ENCODE data around the gene IPCEF1. TPM values are rescaled to one million over a fixed set of nuclear protein-coding genes. Genes with fewer than 3 reads are reported as not detected.

Gene IPCEF1
- total RNA-seq, 5 donors from 2014 or later (not counting 1 experiment from before 2014, with no cell fraction given) = 57.6 to 132 (median 69.4) TPM

- no peak for ATAC-seq (replicated peaks in 1 of 4)
- no peaks in the 10 kb centered on the region for H3K4me1 ChIP-seq (ENCODE audit: control insufficient read depth in 1 of 2, extremely low read depth in 1 of 2, insufficient read depth in 2 of 2, low read length in 2 of 2)
- peaks cover 0 to 5% of the 10 kb centered on the region in 2 experiments for H3K27me3 ChIP-seq (replicated peaks in 1 of 2; ENCODE audit: control insufficient read depth in 2 of 2, extremely low read depth in 1 of 2, insufficient read depth in 2 of 2, low read length in 1 of 2)
- H3K36me3 ChIP-seq (ENCODE audit: control insufficient read depth in 2 of 2, extremely low read depth in 1 of 2, insufficient read depth in 1 of 2, low read length in 1 of 2) = no peaks in the 10 kb centered on the region
- H3K27me3 Mint-ChIP-seq = peaks cover 9 to 14% of the 10 kb centered on the region in 2 donors
- H3K4me1 Mint-ChIP-seq = no peaks in the 10 kb centered on the region
- no peak overlapping the region for H3K4me3 ChIP-seq (ENCODE audit: control insufficient read depth in 1 of 2, extremely low read depth in 1 of 2, low read length in 1 of 2)
- H3K9me3 Mint-ChIP-seq = peaks cover 4 to 15% (median 13%) of the 10 kb centered on the region in 3 donors
- H3K9me3 ChIP-seq = no peaks in the 10 kb centered on the region
- no peak overlapping the region for H3K4me3 Mint-ChIP-seq
- no peak overlapping the region for H3K27ac Mint-ChIP-seq
- DNase-seq = no peak
- ChIA-PET CTCF (no interaction called here), POLR2A (no interaction called here)
- no peak overlapping the region for H3K27ac ChIP-seq (ENCODE audit: low read length)
- H3K36me3 Mint-ChIP-seq = no peaks in the 10 kb centered on the region
- 86% methylated on average over 2 of the region's 5 CpGs for whole genome bisulfite sequencing (ENCODE audit: insufficient coverage)
Observed at GRCh38 chr6:154386848-154387717, 30.5 kb upstream of the IPCEF1 start.

- H3K4me3 ChIP-seq (ENCODE audit: control insufficient read depth in 1 of 2, extremely low read depth in 1 of 2, low read length in 1 of 2) = no peak overlapping the region
- no peaks in the 10 kb centered on the region for H3K36me3 ChIP-seq (ENCODE audit: control insufficient read depth in 2 of 2, extremely low read depth in 1 of 2, insufficient read depth in 1 of 2, low read length in 1 of 2)
- no peak for DNase-seq
- H3K4me1 ChIP-seq (ENCODE audit: control insufficient read depth in 1 of 2, extremely low read depth in 1 of 2, insufficient read depth in 2 of 2, low read length in 2 of 2) = no peaks in the 10 kb centered on the region
- Mint-ChIP-seq H3K4me3 (no peak overlapping the region), H3K27ac (no peak overlapping the region), H3K36me3 (no peaks in the 10 kb centered on the region), H3K4me1 (no peaks in the 10 kb centered on the region), H3K27me3 (peaks cover 4 to 5% of the 10 kb centered on the region in 2 donors), H3K9me3 (peaks cover 2 to 9% (median 9%) of the 10 kb centered on the region in 3 donors)
- H3K27me3 ChIP-seq (replicated peaks in 1 of 2; ENCODE audit: control insufficient read depth in 2 of 2, extremely low read depth in 1 of 2, insufficient read depth in 2 of 2, low read length in 1 of 2) = peaks cover 0 to 5% of the 10 kb centered on the region in 2 experiments
- no CpG with 5 or more reads among the region's 2 CpGs for WGBS (ENCODE audit: insufficient coverage)
- CTCF ChIA-PET = no interaction called here
- ATAC-seq (replicated peaks in 1 of 4) = no peak
- H3K9me3 ChIP-seq = no peaks in the 10 kb centered on the region
- POLR2A ChIA-PET = no interaction called here
- no peak overlapping the region for H3K27ac ChIP-seq (ENCODE audit: low read length)
Observed at GRCh38 chr6:154384191-154384590, 27.6 kb upstream of the IPCEF1 start.

DNA sequence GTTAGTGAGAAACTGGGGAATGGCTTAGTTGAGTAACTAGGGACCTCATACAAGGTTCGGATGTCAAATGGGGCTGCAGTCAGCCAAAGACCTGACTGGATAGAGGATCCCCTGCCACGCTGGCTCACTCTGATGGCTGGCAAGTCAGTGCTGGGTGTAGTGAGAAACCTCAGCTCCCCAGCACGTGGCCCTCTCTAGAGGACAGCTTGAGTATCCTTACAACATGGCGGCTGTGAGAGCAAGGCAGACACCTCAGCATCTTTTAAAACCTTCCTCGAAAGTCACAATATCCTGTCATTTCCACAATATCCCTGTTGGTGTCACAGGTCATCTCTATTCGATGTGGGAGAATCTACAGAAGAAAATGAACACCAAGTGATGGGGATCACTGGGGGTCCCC is 26.7 kb upstream of the IPCEF1 start:
- Histone ChIP-seq H3K4me1 (ENCODE audit: control insufficient read depth in 1 of 2, extremely low read depth in 1 of 2, insufficient read depth in 2 of 2, low read length in 2 of 2) (no peaks in the 10 kb centered on the region), H3K36me3 (ENCODE audit: control insufficient read depth in 2 of 2, extremely low read depth in 1 of 2, insufficient read depth in 1 of 2, low read length in 1 of 2) (no peaks in the 10 kb centered on the region), H3K4me3 (ENCODE audit: control insufficient read depth in 1 of 2, extremely low read depth in 1 of 2, low read length in 1 of 2) (no peak overlapping the region), H3K27ac (ENCODE audit: low read length) (no peak overlapping the region), H3K9me3 (no peaks in the 10 kb centered on the region), H3K27me3 (replicated peaks in 1 of 2; ENCODE audit: control insufficient read depth in 2 of 2, extremely low read depth in 1 of 2, insufficient read depth in 2 of 2, low read length in 1 of 2) (peaks cover 0 to 5% of the 10 kb centered on the region in 2 experiments)
- peaks cover 4 to 7% of the 10 kb centered on the region in 2 donors for H3K27me3 Mint-ChIP-seq
- no peaks in the 10 kb centered on the region for H3K36me3 Mint-ChIP-seq
- no peak overlapping the region for H3K4me3 Mint-ChIP-seq
- no peaks in the 10 kb centered on the region for H3K4me1 Mint-ChIP-seq
- no peak overlapping the region for H3K27ac Mint-ChIP-seq
- CTCF ChIA-PET = no interaction called here
- POLR2A ChIA-PET = no interaction called here
- no peak for DNase-seq
- WGBS (ENCODE audit: insufficient coverage) = 92% methylated on average over 2 of the region's 6 CpGs
- H3K9me3 Mint-ChIP-seq = peaks cover 0 to 7% (median 5%) of the 10 kb centered on the region in 3 donors
- ATAC-seq (replicated peaks in 1 of 4) = no peak

- ChIA-PET CTCF (no interaction called here), POLR2A (no interaction called here)
- H3K9me3 ChIP-seq = no peaks in the 10 kb centered on the region
- H3K4me1 Mint-ChIP-seq = no peaks in the 10 kb centered on the region
- H3K27me3 Mint-ChIP-seq = peaks cover 4 to 7% of the 10 kb centered on the region in 2 donors
- DNase-seq = no peak
- no peaks in the 10 kb centered on the region for H3K36me3 Mint-ChIP-seq
- H3K9me3 Mint-ChIP-seq = peaks cover 0 to 7% (median 5%) of the 10 kb centered on the region in 3 donors
- H3K4me1 ChIP-seq (ENCODE audit: control insufficient read depth in 1 of 2, extremely low read depth in 1 of 2, insufficient read depth in 2 of 2, low read length in 2 of 2) = no peaks in the 10 kb centered on the region
- H3K27ac Mint-ChIP-seq = no peak overlapping the region
- no peak overlapping the region for H3K27ac ChIP-seq (ENCODE audit: low read length)
- H3K27me3 ChIP-seq (replicated peaks in 1 of 2; ENCODE audit: control insufficient read depth in 2 of 2, extremely low read depth in 1 of 2, insufficient read depth in 2 of 2, low read length in 1 of 2) = peaks cover 0 to 5% of the 10 kb centered on the region in 2 experiments
- H3K4me3 ChIP-seq (ENCODE audit: control insufficient read depth in 1 of 2, extremely low read depth in 1 of 2, low read length in 1 of 2) = no peak overlapping the region
- no peak for ATAC-seq (replicated peaks in 1 of 4)
- H3K4me3 Mint-ChIP-seq = no peak overlapping the region
- no peaks in the 10 kb centered on the region for H3K36me3 ChIP-seq (ENCODE audit: control insufficient read depth in 2 of 2, extremely low read depth in 1 of 2, insufficient read depth in 1 of 2, low read length in 1 of 2)
- WGBS (ENCODE audit: insufficient coverage) = 92% methylated on average over 6 of the region's 8 CpGs
Observed at GRCh38 chr6:154382740-154383139, 26.1 kb upstream of the IPCEF1 start.

DNA sequence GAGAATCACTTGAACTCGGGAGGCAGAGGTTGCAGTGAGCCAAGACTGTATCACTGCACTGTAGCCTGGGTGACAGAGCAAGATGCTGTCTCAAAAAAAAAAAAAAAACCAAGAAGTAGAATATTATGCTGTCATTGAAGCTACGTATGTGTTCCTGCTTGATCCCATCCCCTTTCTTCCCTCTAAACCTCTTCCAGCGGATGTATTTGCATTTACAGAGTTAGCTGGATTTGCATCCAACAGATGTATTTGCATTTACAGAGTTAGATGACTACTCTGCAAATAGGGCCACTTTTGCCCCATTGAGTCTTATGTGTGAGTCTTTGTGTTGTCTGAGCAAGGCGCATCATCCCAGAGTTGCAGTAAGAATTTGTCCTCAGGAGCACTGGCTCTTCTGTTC is 24.9 kb upstream of the IPCEF1 start:
- Histone ChIP-seq H3K4me1 (ENCODE audit: control insufficient read depth in 1 of 2, extremely low read depth in 1 of 2, insufficient read depth in 2 of 2, low read length in 2 of 2) (no peaks in the 10 kb centered on the region), H3K27ac (ENCODE audit: low read length) (no peak overlapping the region), H3K9me3 (no peaks in the 10 kb centered on the region), H3K27me3 (replicated peaks in 1 of 2; ENCODE audit: control insufficient read depth in 2 of 2, extremely low read depth in 1 of 2, insufficient read depth in 2 of 2, low read length in 1 of 2) (peaks cover 0 to 5% of the 10 kb centered on the region in 2 experiments), H3K4me3 (ENCODE audit: control insufficient read depth in 1 of 2, extremely low read depth in 1 of 2, low read length in 1 of 2) (no peak overlapping the region), H3K36me3 (ENCODE audit: control insufficient read depth in 2 of 2, extremely low read depth in 1 of 2, insufficient read depth in 1 of 2, low read length in 1 of 2) (no peaks in the 10 kb centered on the region)
- 50% methylated on average over 1 of the region's 4 CpGs for WGBS (ENCODE audit: insufficient coverage)
- Mint-ChIP-seq H3K27ac (no peak overlapping the region), H3K9me3 (peaks cover 0 to 7% (median 5%) of the 10 kb centered on the region in 3 donors), H3K4me1 (no peaks in the 10 kb centered on the region), H3K36me3 (no peaks in the 10 kb centered on the region), H3K27me3 (peaks cover 0 to 2% of the 10 kb centered on the region in 2 donors), H3K4me3 (no peak overlapping the region)
- DNase-seq (no peak), ATAC-seq (replicated peaks in 1 of 4) (no peak)
- ChIA-PET CTCF (interaction anchor here in 1 of 2 donors (0.8 to 1.0 kb wide), 2 partner anchors 11 to 42 kb away, joined by 4 to 6 read pairs; no protein-coding TSS in a partner anchor), POLR2A (no interaction called here)

DNA sequence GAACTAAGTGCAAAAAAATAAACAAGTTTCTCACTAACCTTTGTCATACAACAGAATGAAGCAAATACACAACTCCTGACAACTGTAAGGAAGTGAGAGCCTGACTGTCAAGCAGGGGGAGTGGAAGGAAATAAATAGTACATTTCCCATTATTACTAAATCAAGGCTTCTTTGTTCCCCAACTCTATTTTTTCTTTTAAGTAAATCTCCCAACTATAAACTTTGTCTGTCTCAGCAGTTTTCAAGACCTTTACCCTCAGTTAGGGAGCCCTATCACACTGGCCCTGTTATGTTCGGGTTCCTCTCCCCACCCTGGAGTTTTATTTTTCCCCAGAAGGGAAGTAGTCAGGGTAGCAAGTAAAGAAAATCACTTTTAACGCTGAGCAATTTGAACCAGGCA is 24.1 kb upstream of the IPCEF1 start:
- Mint-ChIP-seq H3K4me3 (no peak overlapping the region), H3K9me3 (peaks cover 0 to 7% (median 5%) of the 10 kb centered on the region in 3 donors), H3K4me1 (no peaks in the 10 kb centered on the region), H3K27ac (no peak overlapping the region), H3K27me3 (peaks cover 0 to 2% of the 10 kb centered on the region in 2 donors), H3K36me3 (no peaks in the 10 kb centered on the region)
- ATAC-seq (replicated peaks in 1 of 4) = no peak
- no peak for DNase-seq
- Histone ChIP-seq H3K36me3 (ENCODE audit: control insufficient read depth in 2 of 2, extremely low read depth in 1 of 2, insufficient read depth in 1 of 2, low read length in 1 of 2) (no peaks in the 10 kb centered on the region), H3K27me3 (replicated peaks in 1 of 2; ENCODE audit: control insufficient read depth in 2 of 2, extremely low read depth in 1 of 2, insufficient read depth in 2 of 2, low read length in 1 of 2) (peaks cover 0 to 7% of the 10 kb centered on the region in 2 experiments), H3K9me3 (no peaks in the 10 kb centered on the region), H3K4me3 (ENCODE audit: control insufficient read depth in 1 of 2, extremely low read depth in 1 of 2, low read length in 1 of 2) (no peak overlapping the region), H3K27ac (ENCODE audit: low read length) (no peak overlapping the region), H3K4me1 (ENCODE audit: control insufficient read depth in 1 of 2, extremely low read depth in 1 of 2, insufficient read depth in 2 of 2, low read length in 2 of 2) (no peaks in the 10 kb centered on the region)
- POLR2A ChIA-PET = no interaction called here
- WGBS (ENCODE audit: insufficient coverage) = no CpG with 5 or more reads among the region's 2 CpGs
- CTCF ChIA-PET = no interaction called here
